HepG2 (cell line): ENCODE results near the gene NME1. TPM values are rescaled to one million over a fixed set of nuclear protein-coding genes. Genes with fewer than 3 reads are reported as not detected.

Experiments
- ATAC-seq: fragments of 200-7000 bp; cut with Tn5 transposase; 3 replicates; pipeline ENCODE4 v1.9.1; 2020; ENCODE audit warnings: mild to moderate bottlenecking, moderate library complexity
- BruUV-seq: library from RNA; stranded (reverse); fragments of 400-500 nt; replicated peaks from 2 replicates; lab custom pipeline; 2021; lab: Mats Ljungman, UMichigan
- CTCF ChIA-PET: fragments of 300-600 bp; formaldehyde crosslinking; extraction: SDS; loops from one replicate; lab custom pipeline; 2021; ENCODE audit warnings: low total read pairs, inconsistent platforms, low intra/inter-chr PET ratio; lab: Yijun Ruan, JAX
- POLR2A ChIA-PET: fragments of 350-600 bp; sonication (Branson Sonifier 250); formaldehyde crosslinking; loops from one replicate; lab custom pipeline; 2020; ENCODE audit warnings: antibody characterized with exemption, inconsistent platforms; lab: Yijun Ruan, JAX
- DNase-seq: peaks from one replicate; pipeline ENCODE4 v3.0.0-alpha.2; 2015; ENCODE audit warnings: low spot score
- FAIRE-seq: peaks from 3 replicates; lab custom pipeline; 2011; peaks lifted over from hg19 to GRCh38; lab: Jason Lieb, UNC
- H2AFZ ChIP-seq: one replicate; pipeline ENCODE4 v1.6.1; 2011; ENCODE audit warnings: low read length, inconsistent platforms
- H3K27ac ChIP-seq: fragments of 300-600 bp; 3 replicates; pipeline ENCODE4 v1.8.0; 2011; ENCODE audit warnings: mixed run types, mild to moderate bottlenecking, mixed read lengths, low read length, inconsistent platforms; ENCODE audit not compliant: insufficient read depth; ENCODE audit errors: extremely low read length
- H3K27me3 ChIP-seq, 2 experiments: fragments of 200-600 bp in 1 of 2; 2 replicates in 1 of 2; 3 replicates in 1 of 2; pipeline versions ENCODE4 v1.6.0 to v1.8.0; 2011; ENCODE audit warnings: low read length in 2 of 2, mild to moderate bottlenecking in 2 of 2, moderate library complexity in 2 of 2, inconsistent platforms in 1 of 2; ENCODE audit not compliant: insufficient read depth in 2 of 2, control insufficient read depth in 1 of 2
- H3K36me3 ChIP-seq, 2 experiments: fragments of 200-600 bp in 1 of 2; replicated peaks in 1 of 2; 2 replicates in 1 of 2; 3 replicates in 1 of 2; pipeline versions ENCODE4 v1.5.1 to v1.8.0; 2011; ENCODE audit warnings: low read length in 2 of 2, inconsistent platforms in 1 of 2; ENCODE audit not compliant: insufficient read depth in 2 of 2, control insufficient read depth in 1 of 2
- H3K4me1 ChIP-seq: 2 replicates; pipeline ENCODE4 v1.5.1; 2012; ENCODE audit warnings: low read length, inconsistent platforms; ENCODE audit not compliant: insufficient read depth
- H3K4me2 ChIP-seq: 2 replicates; pipeline ENCODE4 v1.6.0; 2011; ENCODE audit warnings: low read depth, low read length, inconsistent platforms
- H3K4me3 ChIP-seq, 3 experiments: fragments of 200-600 bp in 1 of 3; sonication (generic), shearing (Covaris generic) in 1 of 3; replicated peaks in 1 of 3; 2 replicates each; pipeline ENCODE4 v1.5.1; 2011 to 2016; ENCODE audit warnings: low read length in 3 of 3, inconsistent platforms in 2 of 3, low read depth in 2 of 3, mild to moderate bottlenecking in 2 of 3, control low read depth in 1 of 3, mixed read lengths in 1 of 3; ENCODE audit not compliant: insufficient read depth in 1 of 3
- H3K79me2 ChIP-seq: one replicate; pipeline ENCODE4 v1.6.1; 2011; ENCODE audit warnings: low read length, inconsistent platforms; ENCODE audit not compliant: insufficient read depth
- H3K9ac ChIP-seq: 2 replicates; pipeline ENCODE4 v1.6.0; 2011; ENCODE audit warnings: mild to moderate bottlenecking, low read depth, low read length, inconsistent platforms; ENCODE audit not compliant: insufficient read depth
- H3K9me3 ChIP-seq: 2 replicates; pipeline ENCODE4 v1.5.1; 2012; ENCODE audit warnings: mild to moderate bottlenecking, low read length
- H4K20me1 ChIP-seq: 2 replicates; pipeline ENCODE4 v1.6.0; 2011; ENCODE audit warnings: inconsistent platforms, mild to moderate bottlenecking, low read length, moderate library complexity; ENCODE audit not compliant: insufficient read depth
- MXI1 ChIP-seq: IDR thresholded peaks from 3 replicates; pipeline ENCODE4 v1.6.1; 2012; ENCODE audit warnings: low read depth, low read length, inconsistent platforms, borderline replicate concordance
- PBX2 ChIP-seq: IDR thresholded peaks from 2 replicates; pipeline ENCODE4 v1.6.1; 2016; ENCODE audit warnings: control low read depth
- PITX1 ChIP-seq: sonication (generic); formaldehyde crosslinking; IDR thresholded peaks from 2 replicates; pipeline ENCODE4 v1.5.1; 2020; ENCODE audit warnings: mild to moderate bottlenecking, missing genetic modification reagents
- RFX1 ChIP-seq: fragments of 450-650 bp; IDR thresholded peaks from 2 replicates; pipeline ENCODE4 v1.6.1; 2017
- RFX3 ChIP-seq: IDR thresholded peaks from 2 replicates; pipeline ENCODE4 v1.6.1; 2016; ENCODE audit warnings: missing biosample characterization, missing genetic modification reagents
- SAP130 ChIP-seq: IDR thresholded peaks from 2 replicates; pipeline ENCODE4 v1.6.1; 2016; ENCODE audit warnings: low read depth
- SIN3A ChIP-seq: IDR thresholded peaks from 2 replicates; pipeline ENCODE4 v1.6.1; 2011; ENCODE audit warnings: low read depth, mild to moderate bottlenecking, control low read depth, low read length, borderline replicate concordance
- ZGPAT ChIP-seq: IDR thresholded peaks from 2 replicates; pipeline ENCODE4 v1.6.1; 2016; ENCODE audit warnings: mild to moderate bottlenecking
- WGBS: methylation state at CpG from one replicate; pipeline ENCODE4 v1.1.6; 2017; ENCODE audit warnings: low lambda C conversion rate; 5-methylcytosine and 5-hydroxymethylcytosine counted together
- in situ Hi-C: cut with HindIII; loops from 2 replicates; pipeline ENCODE4 v1.10.0; 2017; ENCODE audit warnings: low pct_unique_long_range_greater_than_20kb; ENCODE audit not compliant: extremely low pct_ligation_motif_present
- intact Hi-C: fragments of 100-400 bp; cut with micrococcal nuclease; formaldehyde crosslinking; loops from one replicate; pipeline ENCODE4 v1.10.0; 2022; ENCODE audit not compliant: unreplicated experiment
- polyA plus RNA-seq, 8 experiments: library from polyadenylated mRNA; depleted of rRNA in 3 of 8; stranded (reverse) in 7 of 8; unstranded in 1 of 8; fragments of >200 nt; fragmentation: Illumina TruSeq in 4 of 8; extraction: Trizol in 4 of 8; gene quantifications; 2 replicates each; pipeline versions ENCODE4 v1.2.1 to v1.2.3, GENCODE V29; 2011 to 2016; ENCODE audit warnings: low read depth in 4 of 8, missing spikeins in 1 of 8, mixed read lengths in 1 of 8; ENCODE audit not compliant: insufficient read depth in 1 of 8
- total RNA-seq, 5 experiments: library from RNA; depleted of rRNA; stranded (reverse); fragments of >200 nt; fragmentation: Illumina TruSeq; extraction: Trizol; gene quantifications; 2 replicates each; pipeline ENCODE4 v1.2.3, GENCODE V29; 2016; ENCODE audit warnings: low read depth in 1 of 5

Gene NME1
- total and polyA plus RNA-seq, 2 of the 13 experiments (the other 11 are each of a cell fraction or from before 2014, with no cell fraction given) = 295 to 516 TPM

- Histone ChIP-seq H3K4me2 (no peak overlapping the region), H3K9me3 (no peaks in the 10 kb centered on the region), H3K79me2 (no peaks in the 10 kb centered on the region)
- DNase-seq (no peak), FAIRE-seq (no peak)
- TF ChIP-seq SIN3A = peak; percentile 64; the same call in 1 of the 2 replicates
- TF ChIP-seq ZGPAT (CRISPR knock-in tag) = no peak
- TF ChIP-seq PBX2 (CRISPR knock-in tag) = peak; percentile 60; the same call in 1 of the 2 replicates
- TF ChIP-seq RFX3 (CRISPR knock-in tag) = peak; percentile 91
- peak; percentile 61 for TF ChIP-seq SAP130 (CRISPR knock-in tag)
- no peak for TF ChIP-seq PITX1 (CRISPR knock-in tag)
- TF ChIP-seq MXI1 = peak; percentile 87; the same call in 2 of the 3 replicates
- TF ChIP-seq RFX1 = peak; percentile 88
- TF ChIP-seq, all 625 proteins: peak for 6
- ChIA-PET POLR2A (interaction anchor here (1.5 kb wide), 1 partner anchor 25 kb away, joined by 3 read pairs; the partner anchor contains the start of gene NME1), CTCF (no interaction called here)
- Histone ChIP-seq H3K36me3 (no peaks in the 10 kb centered on the region), H4K20me1 (no peaks in the 10 kb centered on the region), H3K4me1 (peaks cover 72% of the 10 kb centered on the region), H3K4me3 (no peak overlapping the region), H3K27me3 (no peaks in the 10 kb centered on the region), H2AFZ (no peak overlapping the region), H3K9ac (no peak overlapping the region), H3K27ac (peak overlapping the region; percentile 3)
- WGBS = 52% methylated on average over 3 of the region's 3 CpGs
- in situ Hi-C loops = no loop called here
- BruUV-seq = no TSS peak
- intact Hi-C loops = no loop called here
- ATAC-seq = peak; percentile 5; the same call in 1 of the 3 replicates
Measured at GRCh38 chr17:51128076-51128475, 25.3 kb upstream of the NME1 start.
